ENCODE data around the gene CCDC107. TPM values are rescaled to one million over a fixed set of nuclear protein-coding genes. Genes with fewer than 3 reads are reported as not detected.
A peak's percentile ranks its signal among the peaks of the same experiment; 100 is the strongest.
"Not testable (repeated sequence)": the region's sequence is repeated elsewhere in the genome, so short reads cannot be mapped to it uniquely, and the experiment has no call there.

CCDC107 gene
- total RNA-seq: 10 to 100 TPM; 25.0 to 33.1 TPM
- long read RNA-seq, transcript CCDC107-204 (6 exons, 1,173 nt): minor isoform, 8 of 31 reads
- long read RNA-seq, transcript CCDC107-206 (5 exons, 1,242 nt): major isoform, 14 of 31 reads
- long read RNA-seq, partial matches to known transcripts: 1 of 31 reads
- long read RNA-seq, other reads (novel, unspliced or antisense): 7 of 31 reads

GRCh38 chr9:35658137-35658967, at the start of gene CCDC107:
Gene CCDC107, plus strand, starts transcription at chr9:35658292. Its CDS starts 88 bp downstream, at chr9:35658380.
- DNase-seq (peak; percentile 78 to 88), ATAC-seq (peak; percentile 68)
- intact Hi-C loops (cut with DNase I, micrococcal nuclease): loop anchor here in 1 of 2 donors (5.0 to 10.0 kb wide), 2 partner anchors 34 to 76 kb away; partner anchors contain the start of genes CREB3 and TLN1

- DNase-seq: peak in 1 of 2 donors; percentile 10
- no peak for ATAC-seq
- intact Hi-C loops (cut with DNase I, micrococcal nuclease): no loop called here
Observed at GRCh38 chr9:35609001-35609819, 48.9 kb upstream of the CCDC107 start.

GRCh38 chr9:35609820-35610163, 48.3 kb upstream of the CCDC107 start:
- DNase-seq (no peak), ATAC-seq (no peak)
- intact Hi-C loops (cut with DNase I, micrococcal nuclease): no loop called here

GRCh38 chr9:35611230-35611797, 46.8 kb upstream of the CCDC107 start:
- peak in 1 of 2 donors; percentile 55 for DNase-seq
- peak; percentile 63 for ATAC-seq

GRCh38 chr9:35612066-35612465, 46.0 kb upstream of the CCDC107 start:
- intact Hi-C loops (cut with DNase I, micrococcal nuclease); ATAC-seq; DNase-seq: not testable (repeated sequence)

More at GRCh38 chr9:35611230-35611797, 46.8 kb upstream of the CCDC107 start:
- intact Hi-C loops (cut with DNase I, micrococcal nuclease): no loop called here

- ATAC-seq (no peak), DNase-seq (no peak)
- intact Hi-C loops (cut with DNase I, micrococcal nuclease): no loop called here
Observed at GRCh38 chr9:35612843-35613242, 45.2 kb upstream of the CCDC107 start.

GRCh38 chr9:35615981-35616680, 42.0 kb upstream of the CCDC107 start:
- ATAC-seq: no peak
- intact Hi-C loops (cut with DNase I, micrococcal nuclease): no loop called here
- no peak for DNase-seq

GRCh38 chr9:35616681-35617459, 41.2 kb upstream of the CCDC107 start:
- intact Hi-C loops (cut with DNase I, micrococcal nuclease): no loop called here
- DNase-seq: peak; percentile 72 to 81
- ATAC-seq: peak; percentile 75

GRCh38 chr9:35617548-35617947, 40.5 kb upstream of the CCDC107 start:
- DNase-seq: no peak
- no peak for ATAC-seq
- intact Hi-C loops (cut with DNase I, micrococcal nuclease): no loop called here

GRCh38 chr9:35618325-35618727, 39.8 kb upstream of the CCDC107 start, which contains the start of gene CD72:
Gene CD72, minus strand, starts transcription at chr9:35618413. Its CDS starts 110 bp downstream, at chr9:35618303.
- ATAC-seq: no peak
- intact Hi-C loops (cut with DNase I, micrococcal nuclease): no loop called here
- DNase-seq: no peak

- DNase-seq (peak in 1 of 2 donors; percentile 56), ATAC-seq (peak; percentile 26)
- intact Hi-C loops (cut with DNase I, micrococcal nuclease): no loop called here
Observed at GRCh38 chr9:35618854-35619799, 39.0 kb upstream of the CCDC107 start.

- intact Hi-C loops (cut with DNase I, micrococcal nuclease): no loop called here
- no peak for DNase-seq
- ATAC-seq: no peak
Observed at GRCh38 chr9:35619800-35620158, 38.3 kb upstream of the CCDC107 start.

GRCh38 chr9:35627575-35627974, 30.5 kb upstream of the CCDC107 start:
- DNase-seq (no peak), ATAC-seq (no peak)
- intact Hi-C loops (cut with DNase I, micrococcal nuclease): no loop called here

GRCh38 chr9:35628389-35628991, 29.6 kb upstream of the CCDC107 start:
- no peak for DNase-seq
- no peak for ATAC-seq
- intact Hi-C loops (cut with DNase I, micrococcal nuclease): no loop called here

GRCh38 chr9:35629597-35629996, 28.5 kb upstream of the CCDC107 start:
- ATAC-seq (no peak), DNase-seq (no peak)
- intact Hi-C loops (cut with DNase I, micrococcal nuclease): no loop called here

- intact Hi-C loops (cut with DNase I, micrococcal nuclease): no loop called here
- ATAC-seq (no peak), DNase-seq (no peak)
Observed at GRCh38 chr9:35635730-35636129, 22.4 kb upstream of the CCDC107 start.
